GM19240 (cell line): ENCODE measurements around the gene BCAS1.

Source experiments
- DNase-seq: peaks from one replicate; pipeline ENCODE4 v3.0.0; 2011; ENCODE audit warnings: low spot score; ENCODE audit not compliant: insufficient read length

BCAS1 gene

GRCh38 chr20:54103067-54103761 is 32.8 kb upstream of the BCAS1 start:
- DNase-seq, result peak; percentile 50

- DNase-seq, result no peak
These were observed 32.1 kb upstream of the BCAS1 start for GRCh38 chr20:54102543-54102942.

- no peak for DNase-seq
These were observed 30.2 kb upstream of the BCAS1 start for GRCh38 chr20:54100563-54100962.

GRCh38 chr20:54099894-54100293 is 29.5 kb upstream of the BCAS1 start:
- no peak for DNase-seq

GRCh38 chr20:54098047-54098446 is 27.7 kb upstream of the BCAS1 start:
- no peak for DNase-seq

- DNase-seq, result no peak
These were observed 26.8 kb upstream of the BCAS1 start for GRCh38 chr20:54097236-54097529.

GRCh38 chr20:54095824-54096223 is 25.4 kb upstream of the BCAS1 start:
- DNase-seq, result no peak

GRCh38 chr20:54094268-54094580 is 23.8 kb upstream of the BCAS1 start:
- no peak for DNase-seq

- no peak for DNase-seq
These were observed 23.3 kb upstream of the BCAS1 start for GRCh38 chr20:54093423-54094267.

GRCh38 chr20:54092021-54092420 is 21.6 kb upstream of the BCAS1 start:
- no peak for DNase-seq

- DNase-seq, result no peak
These were observed 20.7 kb upstream of the BCAS1 start for GRCh38 chr20:54091120-54091480.

- DNase-seq, result no peak
These were observed 20.1 kb upstream of the BCAS1 start for GRCh38 chr20:54090230-54091119.

GRCh38 chr20:54088430-54088829 is 18.0 kb upstream of the BCAS1 start:
- no peak for DNase-seq

- DNase-seq, result no peak
These were observed 16.2 kb upstream of the BCAS1 start for GRCh38 chr20:54086507-54087039.

GRCh38 chr20:54085910-54086309 is 15.5 kb upstream of the BCAS1 start:
- no peak for DNase-seq

- no peak for DNase-seq
These were observed 15.0 kb upstream of the BCAS1 start for GRCh38 chr20:54085425-54085824.

- no peak for DNase-seq
These were observed 14.5 kb upstream of the BCAS1 start for GRCh38 chr20:54084727-54085388.

- no peak for DNase-seq
These were observed 13.8 kb upstream of the BCAS1 start for GRCh38 chr20:54084193-54084592.

GRCh38 chr20:54083459-54083858 is 13.1 kb upstream of the BCAS1 start:
- no peak for DNase-seq

GRCh38 chr20:54082100-54082499 is 11.7 kb upstream of the BCAS1 start:
- DNase-seq, result no peak

- DNase-seq, result no peak
These were observed 9.3 kb upstream of the BCAS1 start for GRCh38 chr20:54079652-54080051.
